Gastroesophageal sphincter (tissue), 3 donors: ENCODE measurements around the gene MED8.

Experiments
- CTCF ChIP-seq, 4 experiments: fragments of 200-600 bp in 2 of 4; fragments of 450-650 bp in 2 of 4; sonication (generic) in 1 of 4; IDR thresholded peaks; one replicate each; pipeline ENCODE4 v1.5.1; 2017 to 2019; ENCODE audit warnings: antibody characterized with exemption in 4 of 4, mild to moderate bottlenecking in 2 of 4, moderate library complexity in 2 of 4
- POLR2A ChIP-seq, 2 donors: fragments of 450-650 bp; IDR thresholded peaks; one replicate each; pipeline ENCODE4 v1.6.1; 2017; ENCODE audit warnings: antibody characterized with exemption in 2 of 2, mild to moderate bottlenecking in 2 of 2, moderate library complexity in 1 of 2
- POLR2AphosphoS5 ChIP-seq: sonication (generic); formaldehyde crosslinking; IDR thresholded peaks from one replicate; pipeline ENCODE4 v1.6.1; 2017; ENCODE audit warnings: antibody characterized with exemption

GRCh38 chr1:43419627-43420425 lies 30.2 kb upstream of the MED8 start:
- TF ChIP-seq CTCF (IDR thresholded peaks at IDR 0.05) (no peak), POLR2AphosphoS5 (no peak), POLR2A (IDR thresholded peaks at IDR 0.05) (no peak)
